Neural cell (in vitro differentiated cells): ENCODE data around the gene RIN2.

Experiments used
- POLR2AphosphoS5 ChIP-seq: IDR thresholded peaks from 2 replicates; pipeline ENCODE4 v1.6.1; 2012
- RAD21 ChIP-seq: fragments of 450-650 bp; conservative IDR thresholded peaks from 2 replicates; pipeline ENCODE4 v1.6.1; 2014; ENCODE audit warnings: antibody characterized with exemption, mild to moderate bottlenecking, moderate library complexity
- TF ChIP-seq, protein P1 (sequence below): fragments of 450-650 bp; IDR thresholded peaks from 2 replicates; pipeline ENCODE4 v1.5.1; 2014; ENCODE audit warnings: antibody characterized with exemption, mild to moderate bottlenecking, moderate library complexity; ENCODE audit not compliant: poor library complexity, severe bottlenecking
- TF ChIP-seq, protein P2 (sequence below): IDR thresholded peaks from 2 replicates; pipeline ENCODE4 v1.6.1; 2012; ENCODE audit warnings: borderline replicate concordance

GRCh38 chr20:19779634-19780033 lies 21.6 kb downstream of the RIN2 start:
- TF ChIP-seq, protein P1, sequence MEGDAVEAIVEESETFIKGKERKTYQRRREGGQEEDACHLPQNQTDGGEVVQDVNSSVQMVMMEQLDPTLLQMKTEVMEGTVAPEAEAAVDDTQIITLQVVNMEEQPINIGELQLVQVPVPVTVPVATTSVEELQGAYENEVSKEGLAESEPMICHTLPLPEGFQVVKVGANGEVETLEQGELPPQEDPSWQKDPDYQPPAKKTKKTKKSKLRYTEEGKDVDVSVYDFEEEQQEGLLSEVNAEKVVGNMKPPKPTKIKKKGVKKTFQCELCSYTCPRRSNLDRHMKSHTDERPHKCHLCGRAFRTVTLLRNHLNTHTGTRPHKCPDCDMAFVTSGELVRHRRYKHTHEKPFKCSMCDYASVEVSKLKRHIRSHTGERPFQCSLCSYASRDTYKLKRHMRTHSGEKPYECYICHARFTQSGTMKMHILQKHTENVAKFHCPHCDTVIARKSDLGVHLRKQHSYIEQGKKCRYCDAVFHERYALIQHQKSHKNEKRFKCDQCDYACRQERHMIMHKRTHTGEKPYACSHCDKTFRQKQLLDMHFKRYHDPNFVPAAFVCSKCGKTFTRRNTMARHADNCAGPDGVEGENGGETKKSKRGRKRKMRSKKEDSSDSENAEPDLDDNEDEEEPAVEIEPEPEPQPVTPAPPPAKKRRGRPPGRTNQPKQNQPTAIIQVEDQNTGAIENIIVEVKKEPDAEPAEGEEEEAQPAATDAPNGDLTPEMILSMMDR = no peak
- TF ChIP-seq POLR2AphosphoS5 (no peak), RAD21 (no peak)
- TF ChIP-seq, protein P2, sequence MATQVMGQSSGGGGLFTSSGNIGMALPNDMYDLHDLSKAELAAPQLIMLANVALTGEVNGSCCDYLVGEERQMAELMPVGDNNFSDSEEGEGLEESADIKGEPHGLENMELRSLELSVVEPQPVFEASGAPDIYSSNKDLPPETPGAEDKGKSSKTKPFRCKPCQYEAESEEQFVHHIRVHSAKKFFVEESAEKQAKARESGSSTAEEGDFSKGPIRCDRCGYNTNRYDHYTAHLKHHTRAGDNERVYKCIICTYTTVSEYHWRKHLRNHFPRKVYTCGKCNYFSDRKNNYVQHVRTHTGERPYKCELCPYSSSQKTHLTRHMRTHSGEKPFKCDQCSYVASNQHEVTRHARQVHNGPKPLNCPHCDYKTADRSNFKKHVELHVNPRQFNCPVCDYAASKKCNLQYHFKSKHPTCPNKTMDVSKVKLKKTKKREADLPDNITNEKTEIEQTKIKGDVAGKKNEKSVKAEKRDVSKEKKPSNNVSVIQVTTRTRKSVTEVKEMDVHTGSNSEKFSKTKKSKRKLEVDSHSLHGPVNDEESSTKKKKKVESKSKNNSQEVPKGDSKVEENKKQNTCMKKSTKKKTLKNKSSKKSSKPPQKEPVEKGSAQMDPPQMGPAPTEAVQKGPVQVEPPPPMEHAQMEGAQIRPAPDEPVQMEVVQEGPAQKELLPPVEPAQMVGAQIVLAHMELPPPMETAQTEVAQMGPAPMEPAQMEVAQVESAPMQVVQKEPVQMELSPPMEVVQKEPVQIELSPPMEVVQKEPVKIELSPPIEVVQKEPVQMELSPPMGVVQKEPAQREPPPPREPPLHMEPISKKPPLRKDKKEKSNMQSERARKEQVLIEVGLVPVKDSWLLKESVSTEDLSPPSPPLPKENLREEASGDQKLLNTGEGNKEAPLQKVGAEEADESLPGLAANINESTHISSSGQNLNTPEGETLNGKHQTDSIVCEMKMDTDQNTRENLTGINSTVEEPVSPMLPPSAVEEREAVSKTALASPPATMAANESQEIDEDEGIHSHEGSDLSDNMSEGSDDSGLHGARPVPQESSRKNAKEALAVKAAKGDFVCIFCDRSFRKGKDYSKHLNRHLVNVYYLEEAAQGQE = no peak
